ENCODE measurements around the gene PCDHGA12. TPM values are rescaled to one million over a fixed set of nuclear protein-coding genes. Genes with fewer than 3 reads are reported as not detected.
"Not testable (repeated sequence)": the region's sequence is repeated elsewhere in the genome, so short reads cannot be mapped to it uniquely, and the experiment has no call there.

The PCDHGA12 gene
- total and polyA plus RNA-seq, 5 donors from 2014 or later = not detected

GRCh38 chr5:141389153-141390042 lies 40.9 kb upstream of the PCDHGA12 start:
- no peak overlapping the region for H3K27ac Mint-ChIP-seq
- peaks cover 0 to 3% (median 0%) of the 10 kb centered on the region in 4 donors for H3K4me1 Mint-ChIP-seq
- H3K36me3 Mint-ChIP-seq = peaks cover 3% of the 10 kb centered on the region
- Histone ChIP-seq H3K27ac (ENCODE audit: insufficient read depth, low read length, poor library complexity, severe bottlenecking) (no peak overlapping the region), H3K36me3 (ENCODE audit: control insufficient read depth, insufficient read depth, low read length) (no peaks in the 10 kb centered on the region), H3K9me3 (ENCODE audit: control insufficient read depth in 2 of 2, low read length in 2 of 2) (peaks cover 21 to 54% of the 10 kb centered on the region in 2 experiments), H3K4me1 (ENCODE audit: control insufficient read depth, insufficient read depth, low read length, poor library complexity, severe bottlenecking) (no peaks in the 10 kb centered on the region), H3K4me3 (ENCODE audit: low read depth, low read length) (no peak overlapping the region), H3K27me3 (ENCODE audit: control insufficient read depth, insufficient read depth, low read length) (peaks cover 41% of the 10 kb centered on the region)
- H3K27me3 Mint-ChIP-seq = peaks cover 58% of the 10 kb centered on the region
- ATAC-seq (ENCODE audit: low read depth in 2 of 2) (no peak), DNase-seq (no peak)
- peak overlapping the region in 1 of 4 donors; percentile 77 for H3K4me3 Mint-ChIP-seq
- H3K9me3 Mint-ChIP-seq = peaks cover 0 to 60% (median 18%) of the 10 kb centered on the region in 7 donors

- H3K27ac ChIP-seq (ENCODE audit: insufficient read depth, low read length, poor library complexity, severe bottlenecking) = no peak within 1 kb of the TSS
- peaks cover 26% of the 10 kb centered on the region for H3K27me3 ChIP-seq (ENCODE audit: control insufficient read depth, insufficient read depth, low read length)
- Mint-ChIP-seq H3K4me1 (peaks cover 0 to 3% (median 0%) of the 10 kb centered on the region in 4 donors), H3K27ac (no peak within 1 kb of the TSS), H3K4me3 (peak within 1 kb of the TSS in 1 of 4 donors; percentile 1), H3K27me3 (peaks cover 46% of the 10 kb centered on the region), H3K36me3 (peaks cover 3% of the 10 kb centered on the region), H3K9me3 (peaks cover 0 to 57% (median 11%) of the 10 kb centered on the region in 7 donors)
- ATAC-seq (ENCODE audit: low read depth in 2 of 2) (no peak), DNase-seq (no peak)
- H3K4me1 ChIP-seq (ENCODE audit: control insufficient read depth, insufficient read depth, low read length, poor library complexity, severe bottlenecking) = no peaks in the 10 kb centered on the region
- peaks cover 24 to 37% of the 10 kb centered on the region in 2 experiments for H3K9me3 ChIP-seq (ENCODE audit: control insufficient read depth in 2 of 2, low read length in 2 of 2)
- no peaks in the 10 kb centered on the region for H3K36me3 ChIP-seq (ENCODE audit: control insufficient read depth, insufficient read depth, low read length)
- H3K4me3 ChIP-seq (ENCODE audit: low read depth, low read length) = no peak within 1 kb of the TSS
Measured at GRCh38 chr5:141392429-141393198, 37.7 kb upstream of the PCDHGA12 start, which contains the start of gene PCDHGA8. PCDHGA8 (plus strand) TSS chr5:141392633; CDS start chr5:141392814, 181 bp downstream.

GRCh38 chr5:141393267-141393666 lies 37.0 kb upstream of the PCDHGA12 start:
- Mint-ChIP-seq H3K36me3 (peaks cover 3% of the 10 kb centered on the region), H3K27me3 (peaks cover 49% of the 10 kb centered on the region), H3K4me1 (peaks cover 0 to 3% (median 0%) of the 10 kb centered on the region in 4 donors), H3K4me3 (no peak overlapping the region), H3K9me3 (peaks cover 0 to 56% (median 11%) of the 10 kb centered on the region in 7 donors), H3K27ac (no peak overlapping the region)
- no peak for ATAC-seq (ENCODE audit: low read depth in 2 of 2)
- H3K27me3 ChIP-seq (ENCODE audit: control insufficient read depth, insufficient read depth, low read length) = peaks cover 24% of the 10 kb centered on the region
- H3K27ac ChIP-seq (ENCODE audit: insufficient read depth, low read length, poor library complexity, severe bottlenecking) = no peak overlapping the region
- peaks cover 23 to 37% of the 10 kb centered on the region in 2 experiments for H3K9me3 ChIP-seq (ENCODE audit: control insufficient read depth in 2 of 2, low read length in 2 of 2)
- no peak for DNase-seq
- no peaks in the 10 kb centered on the region for H3K4me1 ChIP-seq (ENCODE audit: control insufficient read depth, insufficient read depth, low read length, poor library complexity, severe bottlenecking)
- no peak overlapping the region for H3K4me3 ChIP-seq (ENCODE audit: low read depth, low read length)
- no peaks in the 10 kb centered on the region for H3K36me3 ChIP-seq (ENCODE audit: control insufficient read depth, insufficient read depth, low read length)

- H3K27ac Mint-ChIP-seq; H3K4me3 ChIP-seq (ENCODE audit: low read depth, low read length); H3K4me1 ChIP-seq (ENCODE audit: control insufficient read depth, insufficient read depth, low read length, poor library complexity, severe bottlenecking); H3K36me3 Mint-ChIP-seq; H3K36me3 ChIP-seq (ENCODE audit: control insufficient read depth, insufficient read depth, low read length); H3K27ac ChIP-seq (ENCODE audit: insufficient read depth, low read length, poor library complexity, severe bottlenecking); DNase-seq; H3K4me1 Mint-ChIP-seq; ATAC-seq (ENCODE audit: low read depth in 2 of 2): not testable (repeated sequence)
- Mint-ChIP-seq H3K27me3 (peaks cover 41% of the 10 kb centered on the region), H3K4me3 (peak overlapping the region in 1 of 4 donors; percentile 32), H3K9me3 (peaks cover 0 to 55% (median 8%) of the 10 kb centered on the region in 7 donors)
- Histone ChIP-seq H3K9me3 (ENCODE audit: control insufficient read depth in 2 of 2, low read length in 2 of 2) (peaks cover 23 to 37% of the 10 kb centered on the region in 2 experiments), H3K27me3 (ENCODE audit: control insufficient read depth, insufficient read depth, low read length) (peaks cover 23% of the 10 kb centered on the region)
Measured at GRCh38 chr5:141394401-141395187, 35.7 kb upstream of the PCDHGA12 start.

- H3K36me3 Mint-ChIP-seq; H3K36me3 ChIP-seq (ENCODE audit: control insufficient read depth, insufficient read depth, low read length); H3K27ac Mint-ChIP-seq; H3K4me1 Mint-ChIP-seq; H3K4me3 ChIP-seq (ENCODE audit: low read depth, low read length); H3K27ac ChIP-seq (ENCODE audit: insufficient read depth, low read length, poor library complexity, severe bottlenecking); H3K4me1 ChIP-seq (ENCODE audit: control insufficient read depth, insufficient read depth, low read length, poor library complexity, severe bottlenecking): not testable (repeated sequence)
- peaks cover 26% of the 10 kb centered on the region for H3K27me3 ChIP-seq (ENCODE audit: control insufficient read depth, insufficient read depth, low read length)
- Mint-ChIP-seq H3K27me3 (peaks cover 40% of the 10 kb centered on the region), H3K9me3 (peaks cover 0 to 41% (median 7%) of the 10 kb centered on the region in 7 donors), H3K4me3 (peak within 1 kb of the TSS in 2 of 4 donors; percentile 29 to 43)
- peak; percentile 50 to 59 for ATAC-seq (ENCODE audit: low read depth in 2 of 2)
- peak in 1 of 3 donors; percentile 45 for DNase-seq
- peaks cover 21 to 28% of the 10 kb centered on the region in 2 experiments for H3K9me3 ChIP-seq (ENCODE audit: control insufficient read depth in 2 of 2, low read length in 2 of 2)
Measured at GRCh38 chr5:141397756-141398551, 32.4 kb upstream of the PCDHGA12 start, which contains the start of gene PCDHGB5. PCDHGB5 (plus strand) TSS chr5:141397947; CDS start chr5:141398128, 181 bp downstream.

- ATAC-seq (ENCODE audit: low read depth in 2 of 2) (no peak), DNase-seq (no peak)
- no peak overlapping the region for H3K4me3 ChIP-seq (ENCODE audit: low read depth, low read length)
- peaks cover 19 to 29% of the 10 kb centered on the region in 2 experiments for H3K9me3 ChIP-seq (ENCODE audit: control insufficient read depth in 2 of 2, low read length in 2 of 2)
- Mint-ChIP-seq H3K4me1 (peaks cover 0 to 6% (median 0%) of the 10 kb centered on the region in 4 donors), H3K36me3 (peaks cover 3% of the 10 kb centered on the region), H3K27ac (no peak overlapping the region), H3K9me3 (peaks cover 0 to 39% (median 10%) of the 10 kb centered on the region in 7 donors), H3K27me3 (peaks cover 46% of the 10 kb centered on the region), H3K4me3 (peak overlapping the region in 1 of 4 donors; percentile 29)
- H3K27me3 ChIP-seq (ENCODE audit: control insufficient read depth, insufficient read depth, low read length) = peaks cover 25% of the 10 kb centered on the region
- no peak overlapping the region for H3K27ac ChIP-seq (ENCODE audit: insufficient read depth, low read length, poor library complexity, severe bottlenecking)
- no peaks in the 10 kb centered on the region for H3K4me1 ChIP-seq (ENCODE audit: control insufficient read depth, insufficient read depth, low read length, poor library complexity, severe bottlenecking)
- no peaks in the 10 kb centered on the region for H3K36me3 ChIP-seq (ENCODE audit: control insufficient read depth, insufficient read depth, low read length)
Measured at GRCh38 chr5:141398608-141399007, 31.7 kb upstream of the PCDHGA12 start.

Measured in CD4-positive, CD25-positive, alpha-beta regulatory T cell (primary cell).